GM19035 (cell line): ENCODE results near the gene RAD18.
A peak's percentile ranks its signal among the peaks of the same experiment; 100 is the strongest.

Experiments
- ATAC-seq: cut with Tn5 transposase; IDR thresholded peaks from one replicate; pipeline ENCODE4 v1.9.1; 2021; ENCODE audit not compliant: unreplicated experiment

The RAD18 gene, protein sequence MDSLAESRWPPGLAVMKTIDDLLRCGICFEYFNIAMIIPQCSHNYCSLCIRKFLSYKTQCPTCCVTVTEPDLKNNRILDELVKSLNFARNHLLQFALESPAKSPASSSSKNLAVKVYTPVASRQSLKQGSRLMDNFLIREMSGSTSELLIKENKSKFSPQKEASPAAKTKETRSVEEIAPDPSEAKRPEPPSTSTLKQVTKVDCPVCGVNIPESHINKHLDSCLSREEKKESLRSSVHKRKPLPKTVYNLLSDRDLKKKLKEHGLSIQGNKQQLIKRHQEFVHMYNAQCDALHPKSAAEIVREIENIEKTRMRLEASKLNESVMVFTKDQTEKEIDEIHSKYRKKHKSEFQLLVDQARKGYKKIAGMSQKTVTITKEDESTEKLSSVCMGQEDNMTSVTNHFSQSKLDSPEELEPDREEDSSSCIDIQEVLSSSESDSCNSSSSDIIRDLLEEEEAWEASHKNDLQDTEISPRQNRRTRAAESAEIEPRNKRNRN

DNA sequence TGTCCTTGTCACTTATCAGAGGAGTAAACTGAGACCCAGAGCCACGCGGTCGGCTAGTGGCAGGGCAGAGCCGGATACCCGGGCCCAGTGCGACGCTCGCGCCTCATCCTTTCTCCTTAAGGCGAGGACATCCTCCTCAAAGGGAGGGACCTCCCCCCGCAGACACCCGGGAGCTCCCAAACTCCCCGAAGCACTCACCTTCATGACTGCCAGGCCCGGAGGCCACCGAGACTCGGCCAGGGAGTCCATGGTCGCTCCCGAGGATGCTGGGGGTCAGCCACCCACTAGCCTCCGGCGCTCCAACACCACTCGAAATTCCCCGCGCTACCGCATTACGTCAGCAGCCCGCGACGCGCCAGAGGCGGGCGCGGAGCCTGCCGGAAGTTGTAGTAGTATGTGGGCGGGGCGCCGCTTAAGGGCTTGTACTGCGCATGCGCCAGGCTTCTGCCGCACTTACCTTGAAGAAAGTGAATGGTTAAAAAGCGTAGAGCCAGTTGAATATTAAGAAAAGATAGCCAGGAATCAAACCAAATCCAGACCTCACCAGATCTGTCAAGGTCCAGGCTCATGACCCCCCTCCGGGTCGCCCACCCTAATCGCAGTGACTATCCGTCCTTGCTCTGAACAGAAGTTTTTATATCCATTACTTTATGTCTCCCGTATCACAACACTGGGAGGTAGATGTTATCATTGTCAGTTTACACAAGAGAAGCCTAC is at the start of gene RAD18:
Gene RAD18, minus strand, starts transcription at position 336 of the 717 bp plus-strand sequence. Its CDS starts 87 bp downstream, at position 249.
- peak; percentile 95 for ATAC-seq

DNA sequence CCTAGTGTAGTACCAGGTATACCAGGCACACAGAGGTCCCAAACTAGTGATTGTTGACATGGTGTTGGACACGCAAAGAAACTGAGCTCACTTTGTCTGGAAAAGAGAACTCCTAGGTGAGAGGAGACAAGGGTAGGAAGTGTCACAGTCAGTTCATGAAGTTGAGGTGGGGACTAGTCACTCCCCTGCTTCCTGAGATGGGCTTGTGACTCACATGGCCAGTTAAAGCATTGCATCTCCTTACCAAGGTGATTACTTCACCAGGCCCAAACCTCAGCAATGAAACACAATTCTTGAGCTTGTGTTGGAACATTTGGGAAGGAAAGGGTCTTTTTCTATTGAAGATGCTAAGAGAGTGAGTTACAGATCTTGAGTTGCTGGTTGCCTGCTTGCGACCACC is 49.2 kb upstream of the RAD18 start:
- no peak for ATAC-seq

DNA sequence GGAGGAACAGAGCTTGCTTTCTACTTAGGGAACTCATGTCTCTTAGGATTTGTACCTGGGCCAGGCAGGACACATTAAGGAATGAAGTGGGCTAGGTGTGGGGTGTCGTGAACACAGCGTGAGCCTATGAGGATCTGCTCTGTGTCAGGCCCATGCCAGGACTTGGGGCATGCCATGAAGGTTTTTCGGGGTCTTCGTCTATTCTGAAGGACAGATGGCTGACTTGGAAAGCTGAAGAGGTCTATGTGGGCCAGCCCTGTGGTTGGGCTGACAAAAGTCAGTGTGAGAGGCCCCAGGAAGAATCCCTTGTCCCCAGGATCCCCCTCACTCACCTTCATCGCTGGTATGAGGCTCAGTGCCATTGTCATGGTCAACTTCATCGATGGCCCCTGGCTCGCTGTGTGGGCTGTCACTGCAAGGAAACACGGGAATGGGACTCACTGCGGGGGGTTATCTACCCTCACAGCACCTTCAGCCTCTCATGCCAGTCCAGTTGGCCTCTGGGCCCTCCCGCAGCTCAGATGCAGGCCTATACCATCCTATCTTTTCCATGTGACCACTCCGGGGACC is 46.8 kb upstream of the RAD18 start:
- no peak for ATAC-seq

DNA sequence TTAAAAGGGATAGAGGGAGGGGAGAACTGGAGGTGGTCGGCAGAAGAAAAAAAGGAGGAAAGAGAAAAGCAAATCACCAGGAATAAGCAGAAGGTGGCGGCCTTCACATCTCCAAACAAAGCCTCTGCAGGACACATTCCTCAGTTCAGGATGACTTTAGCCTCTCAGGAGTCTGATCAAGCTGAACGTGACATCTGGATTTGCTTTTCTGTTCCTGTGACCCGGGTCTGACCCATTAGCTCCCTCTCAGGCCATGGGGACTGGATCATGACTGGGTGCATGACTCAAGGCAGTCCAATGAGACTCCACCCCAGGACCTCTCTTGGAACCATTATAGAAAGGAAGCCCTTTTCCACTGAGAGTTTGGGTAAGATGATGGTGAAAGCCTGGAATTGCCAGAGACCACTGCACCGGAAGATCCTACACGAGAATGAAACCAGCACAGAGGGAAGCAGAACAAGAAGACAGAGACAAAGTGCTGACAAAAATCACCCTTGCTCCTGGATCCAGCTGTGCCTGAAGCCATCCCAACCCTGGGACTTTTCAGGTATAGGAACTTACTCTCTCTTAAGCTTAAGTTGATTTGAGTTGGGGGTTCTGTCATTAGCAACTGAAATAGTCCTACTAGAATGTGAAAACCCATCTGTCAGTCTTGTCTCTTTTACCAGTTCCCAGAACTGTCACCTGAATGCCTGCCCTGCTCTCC is 45.4 kb upstream of the RAD18 start:
- no peak for ATAC-seq

DNA sequence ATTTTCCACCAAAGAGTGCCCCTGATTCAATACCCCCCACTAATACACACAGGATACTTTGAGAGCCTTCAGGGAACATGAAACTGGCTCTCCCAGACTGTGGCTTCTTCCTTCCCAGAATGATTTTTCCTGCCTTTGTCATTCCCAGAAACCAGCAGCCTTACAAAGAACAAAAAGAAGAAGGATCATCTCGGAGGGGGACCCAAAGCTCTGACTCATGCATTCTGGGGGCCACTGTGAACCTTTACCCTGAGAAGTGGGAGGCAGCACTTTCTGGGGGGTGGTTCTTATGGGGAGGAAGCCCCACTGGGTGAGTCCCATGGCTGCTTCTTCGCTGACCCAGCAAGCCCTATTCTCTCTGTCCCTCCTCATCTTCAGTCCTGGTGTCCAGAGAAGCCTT is 44.7 kb upstream of the RAD18 start:
- ATAC-seq: no peak

DNA sequence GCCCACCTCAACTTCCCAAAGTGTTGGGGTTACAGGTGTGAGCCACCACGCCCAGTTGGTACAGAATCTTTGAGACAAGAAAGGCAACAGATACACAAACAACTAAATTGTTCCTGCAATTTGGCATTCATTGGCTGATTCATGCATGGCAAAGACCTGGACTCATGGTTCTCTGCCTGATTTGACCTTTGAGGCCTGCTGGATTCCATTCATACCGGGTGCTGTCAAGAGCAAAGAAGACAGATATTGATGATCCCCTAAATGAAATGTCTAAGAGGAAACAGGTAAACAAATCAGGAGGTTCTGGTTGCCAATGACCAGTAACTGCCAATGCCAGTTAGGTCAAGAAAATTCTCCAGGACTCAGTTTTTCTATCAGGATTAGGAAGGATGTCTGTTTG is 43.9 kb upstream of the RAD18 start:
- ATAC-seq: no peak

DNA sequence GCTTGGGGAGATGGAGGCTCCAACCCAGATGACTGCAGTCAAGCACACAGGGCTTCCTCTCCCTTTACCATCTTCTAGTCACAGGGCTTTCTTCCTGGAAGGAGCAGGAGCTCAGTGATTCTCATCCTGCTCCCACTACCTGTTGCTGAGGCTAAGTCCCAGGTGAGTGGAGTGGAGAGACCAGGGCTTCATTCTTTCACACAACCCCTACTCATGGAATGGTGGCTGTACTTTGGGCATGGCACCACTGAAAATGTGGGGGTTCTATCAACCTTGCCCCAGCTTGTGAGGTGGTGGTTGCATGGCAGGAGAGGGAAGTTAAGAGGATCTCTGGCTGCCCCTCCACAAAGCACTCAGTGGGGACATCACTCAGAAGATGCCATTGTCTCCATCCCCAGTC is 36.8 kb upstream of the RAD18 start:
- no peak for ATAC-seq

DNA sequence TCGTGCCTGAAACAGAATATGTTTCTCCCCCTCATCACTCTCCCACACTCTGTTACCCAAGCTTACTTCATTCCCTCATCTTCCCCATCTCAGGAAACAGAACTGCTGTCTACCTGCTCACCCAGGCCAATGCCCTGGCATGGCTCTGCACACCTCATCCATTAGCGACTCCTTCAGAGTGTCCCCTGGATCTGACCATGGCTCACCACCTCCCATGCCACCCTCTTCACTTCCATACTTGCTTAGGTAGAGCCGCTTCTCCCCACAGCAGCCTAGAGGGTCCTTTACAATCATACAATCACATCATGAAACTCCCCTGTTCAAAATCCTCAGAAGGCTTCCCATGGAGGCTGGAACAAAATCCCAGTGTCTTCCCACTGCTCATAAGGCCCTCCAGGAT is 33.9 kb upstream of the RAD18 start:
- ATAC-seq: no peak

DNA sequence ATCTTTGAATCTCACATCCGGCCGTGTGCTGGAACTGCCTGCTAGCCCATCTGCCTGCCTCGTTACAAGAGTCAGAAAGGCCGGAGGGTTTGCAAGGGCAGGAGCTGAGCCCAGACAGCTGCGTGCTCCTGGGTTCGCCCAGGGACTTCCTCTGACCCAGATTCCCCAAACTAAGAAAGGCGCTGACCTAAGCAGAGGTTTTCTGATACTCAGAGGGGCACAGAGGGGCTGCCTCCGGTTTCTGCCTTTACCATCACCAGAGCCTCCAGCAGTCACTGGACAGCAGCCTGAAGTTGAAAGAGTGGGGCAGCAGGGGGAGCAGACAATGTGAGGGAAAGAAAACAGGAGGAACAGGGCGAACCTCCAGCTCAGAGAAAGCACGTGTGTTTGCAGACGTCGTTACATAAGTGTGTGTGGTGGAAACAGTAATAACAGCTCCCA is 33.4 kb upstream of the RAD18 start:
- no peak for ATAC-seq

DNA sequence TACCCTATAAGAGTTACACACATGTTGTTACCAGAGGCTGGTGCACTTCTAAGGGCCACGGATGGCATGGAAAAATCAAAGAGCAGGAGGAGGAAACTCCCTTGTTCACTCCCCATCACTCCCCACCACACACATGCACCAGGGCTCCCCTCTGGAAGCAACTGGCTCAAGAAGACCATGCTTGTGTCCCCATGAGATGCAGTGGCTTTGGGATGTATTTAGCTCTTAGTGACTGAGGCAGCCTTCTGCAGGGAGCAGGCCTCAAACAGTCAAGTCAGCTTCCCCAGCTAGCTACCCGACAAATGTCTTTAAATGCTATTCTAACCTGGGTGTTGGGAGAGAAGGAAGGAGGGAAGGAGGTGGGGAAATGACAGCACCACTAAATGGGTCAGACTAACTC is 32.9 kb upstream of the RAD18 start:
- ATAC-seq: no peak

DNA sequence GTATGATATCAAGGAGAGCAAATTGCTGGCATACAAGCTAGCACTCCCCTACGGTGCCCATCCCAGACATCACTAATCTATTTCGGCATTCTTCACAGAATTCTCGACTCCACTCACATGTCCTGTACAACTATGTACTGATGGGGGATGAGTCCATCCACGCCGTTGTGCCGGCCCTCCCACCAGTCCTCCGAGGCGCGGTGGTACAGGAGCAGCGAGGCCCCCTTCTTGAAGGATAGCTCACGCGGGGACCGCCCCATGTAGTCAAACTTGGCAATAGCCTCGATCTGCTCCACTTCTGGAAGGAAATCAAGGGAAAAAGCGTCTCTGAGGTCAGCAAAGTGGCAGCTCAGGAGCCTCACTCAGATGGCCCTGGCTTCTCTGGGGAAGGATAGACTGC is 31.0 kb upstream of the RAD18 start:
- no peak for ATAC-seq

DNA sequence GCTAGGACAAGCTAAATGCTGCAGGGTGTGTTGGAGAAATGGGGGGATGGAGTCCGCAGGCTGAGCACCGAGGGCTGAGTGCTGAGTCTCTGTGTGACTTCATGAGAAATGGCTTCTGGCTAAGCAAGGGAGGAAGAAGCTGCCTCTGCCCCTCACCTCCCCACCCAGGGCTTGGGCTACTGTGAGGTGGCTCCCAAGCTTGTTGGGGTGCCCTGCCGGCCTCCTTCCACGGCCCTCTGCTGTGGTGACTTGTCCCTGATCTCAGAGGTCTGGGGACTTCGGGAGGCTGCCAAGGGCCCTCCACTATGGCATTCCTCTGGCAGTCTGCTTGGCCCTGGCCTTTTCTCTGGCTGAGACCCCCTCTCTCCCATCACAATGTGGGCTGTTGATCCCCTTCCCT is 30.1 kb upstream of the RAD18 start:
- ATAC-seq: no peak

DNA sequence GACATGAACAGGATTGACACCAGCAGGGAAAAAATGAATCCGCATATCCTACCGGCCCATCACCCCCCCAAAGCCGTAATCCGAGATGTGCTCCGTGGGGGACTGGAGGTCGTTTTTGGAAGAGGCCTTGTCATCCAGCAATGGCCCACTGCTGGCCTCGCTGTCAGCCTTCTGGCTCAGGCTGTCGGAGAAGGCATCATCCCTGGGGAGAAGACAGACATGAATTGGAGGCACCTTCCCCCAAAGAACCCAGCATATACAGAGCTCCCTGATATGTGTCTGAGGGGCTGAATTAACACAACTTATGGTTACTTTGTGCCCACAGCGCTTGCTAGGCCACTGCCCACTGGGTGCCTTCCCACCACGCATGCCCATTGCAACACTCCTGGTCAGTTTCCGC is 29.6 kb upstream of the RAD18 start:
- ATAC-seq: no peak

DNA sequence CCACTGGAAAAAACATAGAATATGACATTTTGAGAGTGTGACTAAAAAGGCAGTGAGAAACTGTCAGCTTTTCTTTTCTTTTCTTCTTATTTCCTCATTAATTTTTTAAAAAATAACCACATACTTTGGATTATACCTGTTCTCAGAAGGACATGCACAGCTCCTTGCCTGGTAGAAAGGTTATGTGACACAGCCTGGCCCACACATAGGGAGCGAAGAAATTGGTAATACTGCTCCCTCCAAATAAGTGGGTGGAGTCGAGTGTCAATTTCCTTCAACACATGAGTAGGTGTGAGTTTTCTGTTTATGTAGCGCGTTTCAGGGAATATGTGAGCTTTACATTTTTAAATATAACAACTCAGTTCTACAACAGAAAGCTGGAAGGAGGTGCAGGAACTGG is 28.9 kb upstream of the RAD18 start:
- ATAC-seq: no peak

DNA sequence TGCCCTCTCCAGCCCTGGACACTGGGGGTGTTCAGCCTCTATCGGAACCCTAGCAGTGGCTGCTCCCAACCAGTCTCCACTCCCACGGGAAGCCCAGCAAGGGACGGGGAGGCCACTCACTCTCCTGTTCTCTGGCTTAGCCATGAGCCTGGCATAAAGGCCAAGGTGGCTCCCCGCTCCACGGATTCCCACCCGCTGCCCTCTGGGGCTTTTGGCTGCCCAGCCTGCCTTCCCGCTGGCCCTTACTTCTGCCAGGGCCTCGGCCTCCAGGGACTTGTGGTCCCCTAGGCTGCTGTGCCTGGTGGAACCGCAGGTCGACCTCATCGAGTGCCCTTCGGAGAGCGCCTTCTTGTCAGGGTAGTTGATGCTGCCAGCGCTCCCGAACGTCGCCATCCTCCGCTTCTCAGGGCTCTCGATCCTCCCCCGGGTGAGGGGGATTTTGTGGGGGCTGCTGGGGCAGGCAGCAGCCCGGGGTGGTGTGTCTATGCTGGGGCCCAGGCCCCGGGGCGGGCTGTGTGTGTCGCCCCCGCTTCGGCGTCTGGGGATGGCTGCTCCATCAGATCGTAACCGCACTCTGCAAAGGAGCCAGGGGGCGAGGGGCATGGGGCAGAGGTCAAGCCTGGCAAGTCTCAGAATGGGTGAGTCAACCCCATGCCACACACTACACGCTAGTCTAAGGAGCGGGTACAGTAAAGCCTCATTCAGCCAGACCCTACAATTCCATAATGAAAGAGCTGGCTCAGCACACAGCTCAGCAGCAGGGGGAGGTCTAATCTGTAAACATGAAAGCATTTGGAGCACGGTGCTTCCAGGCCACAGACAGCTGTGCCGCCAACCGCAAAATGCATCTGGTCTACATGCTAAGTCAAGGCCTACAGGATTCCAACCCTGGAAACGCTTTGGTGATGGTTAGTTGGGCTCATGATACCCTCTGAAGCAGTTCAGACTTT is 27.3 kb upstream of the RAD18 start:
- no peak for ATAC-seq

DNA sequence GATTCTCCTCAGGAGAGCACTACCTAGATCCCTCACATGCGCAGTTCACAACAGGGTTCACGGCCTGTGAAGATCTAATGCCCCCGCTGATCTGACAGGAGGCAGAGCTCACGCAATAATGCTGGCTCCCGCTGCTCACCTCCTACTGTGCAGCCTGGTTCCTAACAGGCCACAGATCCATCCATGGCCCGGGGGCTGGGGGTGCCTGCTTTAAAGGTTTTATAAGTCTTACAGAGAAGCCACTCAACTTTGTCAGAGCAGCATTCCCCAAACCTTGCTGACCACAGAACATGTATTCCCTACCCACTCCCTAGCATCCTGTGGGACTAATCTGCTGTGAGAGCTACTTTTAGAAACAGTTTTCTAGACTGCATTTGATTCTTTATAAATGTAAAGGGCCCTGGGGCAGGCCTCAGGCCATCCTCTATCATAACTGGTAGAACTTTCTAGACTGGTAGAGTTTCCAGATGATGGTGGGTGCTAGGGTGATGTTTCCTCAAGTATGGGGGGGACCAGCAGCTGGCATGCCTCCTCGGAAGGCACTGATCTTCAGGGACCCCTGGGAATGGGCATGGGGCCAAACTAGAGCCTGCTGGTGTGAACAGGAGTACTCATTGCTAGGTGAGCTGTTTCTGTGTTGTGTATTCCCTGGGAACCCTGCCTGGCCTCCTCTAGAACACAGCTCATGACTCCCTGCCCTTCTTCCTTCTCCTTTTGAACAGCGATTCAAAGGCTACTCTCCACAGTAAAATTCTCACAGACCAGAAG is 25.7 kb upstream of the RAD18 start:
- ATAC-seq: no peak

DNA sequence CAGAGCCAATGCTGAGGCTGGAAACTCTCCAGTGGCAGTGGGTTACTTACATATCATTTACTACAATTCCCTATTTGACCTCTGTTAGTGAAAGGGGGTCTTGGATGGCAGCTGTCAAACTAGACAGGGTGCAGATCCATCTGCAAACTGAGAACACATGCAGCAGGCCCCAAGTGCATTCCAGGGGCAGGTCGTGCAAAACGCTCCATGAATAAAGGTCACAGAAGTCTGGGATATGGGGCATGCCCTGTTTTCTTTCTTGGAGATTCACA is 25.0 kb upstream of the RAD18 start:
- no peak for ATAC-seq

DNA sequence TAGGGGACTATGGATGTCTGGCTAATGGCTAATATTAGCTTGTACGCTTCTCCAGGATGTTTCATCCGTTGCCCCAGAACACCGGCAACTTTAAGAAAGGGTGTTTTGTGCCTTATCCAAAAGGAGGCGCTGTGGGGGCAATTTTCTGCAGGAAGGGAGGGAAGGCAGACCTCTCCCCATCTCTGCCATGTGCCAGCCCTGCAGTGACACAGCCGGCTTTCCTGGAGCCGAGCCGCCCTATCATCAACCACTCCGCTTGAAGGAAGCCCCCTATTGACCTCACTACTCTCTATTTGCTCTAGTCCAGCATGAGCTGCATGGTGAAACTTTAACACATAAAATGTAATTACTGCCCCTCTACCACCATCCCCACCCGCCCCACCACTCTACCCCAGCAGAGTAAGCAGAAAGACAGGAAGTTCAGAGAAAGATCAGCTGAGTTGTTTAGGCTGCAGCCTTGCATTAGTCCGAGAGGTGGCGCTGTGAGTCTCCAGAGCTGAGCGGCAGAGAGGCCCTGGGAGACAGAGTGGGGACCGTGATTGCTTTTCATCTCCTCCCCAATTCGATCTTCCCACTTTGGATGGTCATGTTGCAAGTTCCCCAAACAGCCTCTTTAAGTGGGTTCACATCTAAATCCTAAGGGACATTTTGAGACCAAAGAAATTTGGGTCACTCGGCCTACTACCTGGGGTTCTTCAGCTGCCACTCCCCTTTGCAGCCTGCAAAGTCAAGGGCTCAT is 24.5 kb upstream of the RAD18 start:
- peak; percentile 58 for ATAC-seq

DNA sequence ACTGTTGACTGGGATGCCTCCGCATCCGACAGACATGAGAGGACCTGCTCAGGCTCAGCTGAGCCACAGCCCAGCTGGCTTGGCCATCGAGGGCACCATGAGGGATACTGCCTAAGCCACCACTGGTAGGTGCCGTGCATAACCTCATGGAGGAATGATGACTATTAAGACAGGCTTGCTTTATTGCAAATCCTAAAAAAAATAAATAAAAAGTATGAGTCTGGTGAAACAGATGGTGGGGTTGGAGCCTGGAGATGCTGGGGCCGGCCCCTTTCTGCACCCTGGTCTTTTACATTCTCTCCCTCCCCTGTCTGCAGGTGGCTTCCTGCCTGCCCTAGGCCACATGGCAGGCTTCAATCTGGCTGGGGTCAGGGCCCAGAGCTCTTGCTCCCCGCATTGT is 24.0 kb upstream of the RAD18 start:
- ATAC-seq: no peak
